ENCODE data around the gene CNTNAP5.

DNA sequence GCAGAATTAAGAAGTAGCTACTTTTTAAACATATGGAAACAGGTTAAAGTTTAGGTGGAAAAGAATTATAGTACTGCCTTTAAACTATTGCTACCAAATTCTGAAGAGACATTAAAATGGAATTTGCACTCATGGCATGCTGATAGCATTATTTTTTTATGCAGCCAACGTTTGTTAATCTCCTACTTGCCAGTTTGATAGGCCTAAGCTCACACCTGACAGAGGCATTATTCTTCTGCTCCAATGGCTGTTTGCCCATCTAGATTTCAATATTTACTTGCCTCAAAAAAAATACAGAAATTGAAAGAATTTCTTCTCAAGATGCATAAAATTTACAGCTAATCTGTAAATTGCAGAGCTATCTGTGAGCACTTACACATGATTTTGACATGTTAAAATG is 849.6 kb downstream of the CNTNAP5 start:
- TF ChIP-seq, protein P1, sequence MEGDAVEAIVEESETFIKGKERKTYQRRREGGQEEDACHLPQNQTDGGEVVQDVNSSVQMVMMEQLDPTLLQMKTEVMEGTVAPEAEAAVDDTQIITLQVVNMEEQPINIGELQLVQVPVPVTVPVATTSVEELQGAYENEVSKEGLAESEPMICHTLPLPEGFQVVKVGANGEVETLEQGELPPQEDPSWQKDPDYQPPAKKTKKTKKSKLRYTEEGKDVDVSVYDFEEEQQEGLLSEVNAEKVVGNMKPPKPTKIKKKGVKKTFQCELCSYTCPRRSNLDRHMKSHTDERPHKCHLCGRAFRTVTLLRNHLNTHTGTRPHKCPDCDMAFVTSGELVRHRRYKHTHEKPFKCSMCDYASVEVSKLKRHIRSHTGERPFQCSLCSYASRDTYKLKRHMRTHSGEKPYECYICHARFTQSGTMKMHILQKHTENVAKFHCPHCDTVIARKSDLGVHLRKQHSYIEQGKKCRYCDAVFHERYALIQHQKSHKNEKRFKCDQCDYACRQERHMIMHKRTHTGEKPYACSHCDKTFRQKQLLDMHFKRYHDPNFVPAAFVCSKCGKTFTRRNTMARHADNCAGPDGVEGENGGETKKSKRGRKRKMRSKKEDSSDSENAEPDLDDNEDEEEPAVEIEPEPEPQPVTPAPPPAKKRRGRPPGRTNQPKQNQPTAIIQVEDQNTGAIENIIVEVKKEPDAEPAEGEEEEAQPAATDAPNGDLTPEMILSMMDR (IDR thresholded peaks at IDR 0.05; ENCODE audit: control extremely low read depth in 1 of 3, insufficient read depth in 1 of 3, low read depth in 1 of 3, low read length in 3 of 3), result no peak
- TF ChIP-seq SP1 (IDR thresholded peaks at IDR 0.05; ENCODE audit: low read depth, low read length) (no peak), RAD21 (IDR thresholded peaks at IDR 0.05 in 1 of 2, conservative IDR thresholded peaks at IDR 0.05 in 1 of 2; ENCODE audit: low read depth in 2 of 2, low read length in 2 of 2) (no peak), EZH2 (IDR thresholded peaks at IDR 0.05; ENCODE audit: low read depth, low read length, severe bottlenecking) (no peak), CHD2 (IDR thresholded peaks at IDR 0.05; ENCODE audit: low read length) (no peak), JUN (IDR thresholded peaks at IDR 0.05; ENCODE audit: low read depth, low read length) (no peak), CEBPB (IDR thresholded peaks at IDR 0.05; ENCODE audit: low read depth, low read length) (no peak)
- TF ChIP-seq, protein P2, sequence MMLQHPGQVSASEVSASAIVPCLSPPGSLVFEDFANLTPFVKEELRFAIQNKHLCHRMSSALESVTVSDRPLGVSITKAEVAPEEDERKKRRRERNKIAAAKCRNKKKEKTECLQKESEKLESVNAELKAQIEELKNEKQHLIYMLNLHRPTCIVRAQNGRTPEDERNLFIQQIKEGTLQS (IDR thresholded peaks at IDR 0.05; ENCODE audit: insufficient read depth, low read depth, low read length), result no peak

Data from H1 (cell line).